DOHH2 (cell line): Measurements from ENCODE around the gene OR14I1.

Experiments used
- H3F3A ChIP-seq: fragments of 200-600 bp; sonication (generic), shearing (Covaris generic); 2 replicates; pipeline ENCODE4 v1.6.0; 2016; ENCODE audit warnings: antibody characterized with exemption, mild to moderate bottlenecking; ENCODE audit not compliant: control insufficient read depth, insufficient read depth
- H3K27ac ChIP-seq: fragments of 200-600 bp; sonication (generic); 2 replicates; pipeline ENCODE4 v1.5.1; 2014; ENCODE audit warnings: low read depth, mild to moderate bottlenecking, low read length, moderate library complexity
- H3K27me3 ChIP-seq: fragments of 200-600 bp; sonication (generic); 2 replicates; pipeline ENCODE4 v1.6.1; 2014; ENCODE audit warnings: mild to moderate bottlenecking, low read length, mixed read lengths; ENCODE audit not compliant: control insufficient read depth
- H3K36me3 ChIP-seq: fragments of 200-600 bp; sonication (generic); 2 replicates; pipeline ENCODE4 v1.6.1; 2014; ENCODE audit warnings: mild to moderate bottlenecking, low read length, moderate library complexity, mixed read lengths; ENCODE audit not compliant: control insufficient read depth
- H3K4me1 ChIP-seq: fragments of 200-600 bp; sonication (generic); 2 replicates; pipeline ENCODE4 v1.6.1; 2014; ENCODE audit warnings: mild to moderate bottlenecking, low read length, mixed read lengths; ENCODE audit not compliant: control insufficient read depth
- H3K4me2 ChIP-seq: fragments of 200-600 bp; sonication (generic); 2 replicates; pipeline ENCODE4 v1.6.0; 2014; ENCODE audit warnings: mild to moderate bottlenecking, low read length, moderate library complexity
- H3K4me3 ChIP-seq: fragments of 200-600 bp; sonication (generic); 2 replicates; pipeline ENCODE4 v1.5.1; 2014; ENCODE audit warnings: mild to moderate bottlenecking, low read length, mixed read lengths
- H3K79me2 ChIP-seq: fragments of 200-600 bp; sonication (generic); 2 replicates; pipeline ENCODE4 v1.6.1; 2014; ENCODE audit warnings: mild to moderate bottlenecking, low read length, mixed read lengths; ENCODE audit not compliant: control insufficient read depth
- H3K9me2 ChIP-seq: fragments of 200-600 bp; sonication (generic); replicated peaks from 2 replicates; pipeline ENCODE4 v1.6.1; 2014; ENCODE audit warnings: mild to moderate bottlenecking, low read length, mixed read lengths; ENCODE audit not compliant: control insufficient read depth
- H3K9me3 ChIP-seq: fragments of 200-600 bp; sonication (generic); 2 replicates; pipeline ENCODE4 v1.6.1; 2014; ENCODE audit warnings: antibody characterized with exemption, low read length, mixed read lengths; ENCODE audit not compliant: control insufficient read depth, insufficient read depth
- H4K20me1 ChIP-seq: fragments of 200-600 bp; sonication (generic); 2 replicates; pipeline ENCODE4 v1.6.0; 2014; ENCODE audit warnings: low read depth, mild to moderate bottlenecking, antibody characterized with exemption, low read length, moderate library complexity; ENCODE audit not compliant: control insufficient read depth, insufficient read depth
- EZH2phosphoT487 ChIP-seq: fragments of 200-600 bp; sonication (generic); IDR thresholded peaks from 2 replicates; pipeline ENCODE4 v1.6.1; 2017; ENCODE audit warnings: borderline replicate concordance, mild to moderate bottlenecking, antibody characterized with exemption, low read length, moderate library complexity, mixed read lengths
- TF ChIP-seq, protein P1 (sequence below): fragments of 200-600 bp; sonication (generic); IDR thresholded peaks from one replicate; pipeline ENCODE4 v1.5.1; 2014; ENCODE audit warnings: antibody characterized with exemption, mild to moderate bottlenecking, low read depth, low read length; ENCODE audit not compliant: poor library complexity, severe bottlenecking

The OR14I1 gene

DNA sequence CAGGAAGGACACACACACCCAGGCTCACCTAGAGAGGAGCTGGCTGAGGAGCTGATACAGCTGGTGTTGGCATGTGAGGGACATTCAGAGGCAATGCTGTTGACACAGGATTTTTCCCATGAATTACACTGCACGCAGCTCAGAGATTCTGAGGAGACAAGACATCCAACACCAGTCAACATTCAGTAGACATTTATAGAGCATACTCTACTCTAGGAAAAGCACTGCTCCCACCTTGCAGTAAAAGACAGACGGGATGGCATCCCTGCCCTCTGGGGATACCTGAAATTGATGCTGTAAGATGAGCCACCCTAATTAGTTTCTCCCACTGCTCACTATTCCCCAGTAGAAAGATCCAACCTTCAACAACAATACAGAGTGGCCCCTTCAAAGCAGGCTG is 47.9 kb upstream of the OR14I1 start:
- TF ChIP-seq, protein P1, sequence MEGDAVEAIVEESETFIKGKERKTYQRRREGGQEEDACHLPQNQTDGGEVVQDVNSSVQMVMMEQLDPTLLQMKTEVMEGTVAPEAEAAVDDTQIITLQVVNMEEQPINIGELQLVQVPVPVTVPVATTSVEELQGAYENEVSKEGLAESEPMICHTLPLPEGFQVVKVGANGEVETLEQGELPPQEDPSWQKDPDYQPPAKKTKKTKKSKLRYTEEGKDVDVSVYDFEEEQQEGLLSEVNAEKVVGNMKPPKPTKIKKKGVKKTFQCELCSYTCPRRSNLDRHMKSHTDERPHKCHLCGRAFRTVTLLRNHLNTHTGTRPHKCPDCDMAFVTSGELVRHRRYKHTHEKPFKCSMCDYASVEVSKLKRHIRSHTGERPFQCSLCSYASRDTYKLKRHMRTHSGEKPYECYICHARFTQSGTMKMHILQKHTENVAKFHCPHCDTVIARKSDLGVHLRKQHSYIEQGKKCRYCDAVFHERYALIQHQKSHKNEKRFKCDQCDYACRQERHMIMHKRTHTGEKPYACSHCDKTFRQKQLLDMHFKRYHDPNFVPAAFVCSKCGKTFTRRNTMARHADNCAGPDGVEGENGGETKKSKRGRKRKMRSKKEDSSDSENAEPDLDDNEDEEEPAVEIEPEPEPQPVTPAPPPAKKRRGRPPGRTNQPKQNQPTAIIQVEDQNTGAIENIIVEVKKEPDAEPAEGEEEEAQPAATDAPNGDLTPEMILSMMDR, result no peak
- TF ChIP-seq EZH2phosphoT487, result no peak
- H4K20me1 ChIP-seq, result no peaks in the 10 kb centered on the region
- H3K36me3 ChIP-seq, result no peaks in the 10 kb centered on the region
- no peak overlapping the region for H3K4me2 ChIP-seq
- no peak overlapping the region for H3K4me3 ChIP-seq
- no peaks in the 10 kb centered on the region for H3K9me2 ChIP-seq
- H3K4me1 ChIP-seq, result no peaks in the 10 kb centered on the region
- peaks cover 10% of the 10 kb centered on the region; the same call in 1 of the 2 replicates for H3F3A ChIP-seq
- peaks cover 14% of the 10 kb centered on the region; the same call in 1 of the 2 replicates for H3K9me3 ChIP-seq
- no peak overlapping the region for H3K27ac ChIP-seq
- H3K79me2 ChIP-seq, result no peaks in the 10 kb centered on the region
- no peaks in the 10 kb centered on the region for H3K27me3 ChIP-seq

DNA sequence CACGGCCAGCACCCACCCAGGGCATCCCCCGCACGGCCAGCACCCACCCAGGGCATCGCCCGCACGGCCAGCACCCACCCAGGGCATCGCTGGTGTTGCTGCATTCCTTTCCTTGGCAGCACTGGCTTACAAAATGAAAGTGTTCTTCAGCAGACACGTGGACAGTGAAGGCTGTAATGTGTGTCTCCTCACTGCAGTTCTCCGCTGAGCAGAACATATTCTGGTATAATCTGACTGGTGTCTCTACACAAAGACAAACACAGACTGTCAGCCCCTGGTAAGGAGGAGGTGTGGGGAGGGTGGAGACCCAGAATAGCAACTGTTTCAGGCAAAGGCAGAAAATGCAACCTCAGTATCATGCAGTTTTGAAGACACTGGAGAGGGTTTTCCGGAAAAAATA is 45.6 kb upstream of the OR14I1 start:
- H3K9me3 ChIP-seq, result peaks cover 3% of the 10 kb centered on the region; the same call in 1 of the 2 replicates

DNA sequence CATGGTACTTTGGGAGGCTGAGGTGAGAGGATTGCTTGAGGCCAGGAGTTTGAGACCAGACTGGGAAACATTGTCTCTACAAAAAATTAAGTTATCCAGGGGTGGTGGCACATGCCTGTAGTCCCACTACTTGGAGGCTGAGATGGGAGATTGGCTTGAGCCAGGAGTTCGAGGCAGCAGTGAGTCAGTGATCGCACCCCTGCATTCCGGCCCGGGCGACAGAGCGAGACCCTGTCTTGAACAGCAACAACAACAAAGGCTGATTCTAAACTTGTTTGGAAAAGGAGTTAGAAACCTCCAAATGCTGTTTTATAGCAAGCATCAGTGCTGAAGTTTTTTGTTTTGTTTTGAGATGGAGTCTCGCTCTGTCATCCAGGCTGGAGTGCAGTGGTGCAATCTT is 38.3 kb upstream of the OR14I1 start:
- H3K4me2 ChIP-seq, result no peak overlapping the region
- TF ChIP-seq, protein P1, result no peak
- TF ChIP-seq EZH2phosphoT487, result no peak
- no peaks in the 10 kb centered on the region for H3K9me3 ChIP-seq
- no peaks in the 10 kb centered on the region for H4K20me1 ChIP-seq
- H3K27me3 ChIP-seq, result no peaks in the 10 kb centered on the region
- no peaks in the 10 kb centered on the region for H3K79me2 ChIP-seq
- no peaks in the 10 kb centered on the region for H3K4me1 ChIP-seq
- no peaks in the 10 kb centered on the region for H3F3A ChIP-seq
- no peaks in the 10 kb centered on the region for H3K9me2 ChIP-seq
- no peak overlapping the region for H3K27ac ChIP-seq
- no peaks in the 10 kb centered on the region for H3K36me3 ChIP-seq
- H3K4me3 ChIP-seq, result no peak overlapping the region

More for the DNA sequence above, 45.6 kb upstream of the OR14I1 start:
- TF ChIP-seq, protein P1, result no peak
- no peak for TF ChIP-seq EZH2phosphoT487
- Histone ChIP-seq H3K79me2 (no peaks in the 10 kb centered on the region), H3K4me3 (no peak overlapping the region), H3K27ac (no peak overlapping the region), H3F3A (peaks cover 4% of the 10 kb centered on the region; the same call in 1 of the 2 replicates), H3K36me3 (no peaks in the 10 kb centered on the region), H3K4me1 (no peaks in the 10 kb centered on the region), H3K27me3 (no peaks in the 10 kb centered on the region), H4K20me1 (no peaks in the 10 kb centered on the region), H3K9me2 (no peaks in the 10 kb centered on the region), H3K4me2 (no peak overlapping the region)
